Calu3 (cell line): ENCODE results near the gene NETO2. TPM values are rescaled to one million over a fixed set of nuclear protein-coding genes. Genes with fewer than 3 reads are reported as not detected.
"Not testable (repeated sequence)": the region's sequence is repeated elsewhere in the genome, so short reads cannot be mapped to it uniquely, and the experiment has no call there.

ENCODE experiments used
- Bru-seq: library from RNA; stranded (reverse); fragments of 400-500 nt; gene quantifications from one replicate; lab custom pipeline; 2021; lab: Mats Ljungman, UMichigan
- BruChase-seq, 2 experiments: library from RNA; stranded (reverse); fragments of 400-500 nt; gene quantifications; one replicate each; lab custom pipeline; 2021; lab: Mats Ljungman, UMichigan
- BruUV-seq: library from RNA; stranded (reverse); fragments of 400-500 nt; replicated peaks from 2 replicates; lab custom pipeline; 2021; lab: Mats Ljungman, UMichigan
- CTCF ChIA-PET: fragments of 300-600 bp; sonication (Branson Sonifier 250); formaldehyde crosslinking; loops from one replicate; lab custom pipeline; 2022; ENCODE audit warnings: antibody characterized with exemption; lab: Charles Lee
- DNase-seq: peaks from one replicate; pipeline ENCODE4 v3.0.0; 2022
- H3K27ac Mint-ChIP-seq: one replicate; pipeline ENCODE4 v1.8.0; 2022; ENCODE audit warnings: mixed read lengths; ENCODE audit not compliant: unreplicated experiment
- H3K27me3 Mint-ChIP-seq: one replicate; pipeline ENCODE4 v1.8.0; 2022; ENCODE audit warnings: mixed read lengths; ENCODE audit not compliant: unreplicated experiment
- H3K36me3 Mint-ChIP-seq: one replicate; pipeline ENCODE4 v1.8.0; 2022; ENCODE audit warnings: mild to moderate bottlenecking, moderate library complexity, mixed read lengths; ENCODE audit not compliant: insufficient read depth, unreplicated experiment
- H3K4me1 Mint-ChIP-seq: one replicate; pipeline ENCODE4 v1.8.0; 2022; ENCODE audit warnings: mild to moderate bottlenecking, low read depth, mixed read lengths; ENCODE audit not compliant: unreplicated experiment
- H3K4me3 Mint-ChIP-seq: one replicate; pipeline ENCODE4 v1.8.0; 2022; ENCODE audit warnings: mild to moderate bottlenecking, low read depth, moderate library complexity, mixed read lengths; ENCODE audit not compliant: unreplicated experiment
- H3K9me3 Mint-ChIP-seq: one replicate; pipeline ENCODE4 v1.8.0; 2022; ENCODE audit warnings: low read depth, mixed read lengths; ENCODE audit not compliant: unreplicated experiment
- intact Hi-C: fragments of 100-400 bp; cut with micrococcal nuclease; formaldehyde crosslinking; loops from one replicate; pipeline ENCODE4 v1.10.0; 2022; ENCODE audit not compliant: unreplicated experiment
- long read RNA-seq: library from polyadenylated mRNA; stranded (forward); transcript quantifications from one replicate; pipeline ENCODE4 v2.0.0, GENCODE V29; 2022
- total RNA-seq: library from RNA; stranded (reverse); gene quantifications from 2 replicates; pipeline ENCODE4 v1.2.3, GENCODE V29; 2022
- TF ChIP-seq, protein P1 (sequence below): fragments of 200-600 bp; IDR thresholded peaks from one replicate; pipeline ENCODE4 v1.8.0; 2022; ENCODE audit warnings: antibody characterized with exemption; ENCODE audit not compliant: unreplicated experiment

Gene NETO2
- total RNA-seq (75.8 and 83.5 TPM in 2 replicates), Bru-seq, nascent RNA (percentile 84 among the genes with signal in this experiment), BruChase-seq, experiment 1, labeled RNA remaining after a 6-hour chase (percentile 85 among the genes with signal in this experiment), BruChase-seq, experiment 2, labeled RNA remaining after a 2-hour chase (percentile 81 among the genes with signal in this experiment)
- long read RNA-seq, full-length matches to known transcripts = 88 of 225 reads
- long read RNA-seq, partial matches to known transcripts = 1 of 225 reads
- long read RNA-seq, other reads (novel, unspliced or antisense) = 136 of 225 reads

DNA sequence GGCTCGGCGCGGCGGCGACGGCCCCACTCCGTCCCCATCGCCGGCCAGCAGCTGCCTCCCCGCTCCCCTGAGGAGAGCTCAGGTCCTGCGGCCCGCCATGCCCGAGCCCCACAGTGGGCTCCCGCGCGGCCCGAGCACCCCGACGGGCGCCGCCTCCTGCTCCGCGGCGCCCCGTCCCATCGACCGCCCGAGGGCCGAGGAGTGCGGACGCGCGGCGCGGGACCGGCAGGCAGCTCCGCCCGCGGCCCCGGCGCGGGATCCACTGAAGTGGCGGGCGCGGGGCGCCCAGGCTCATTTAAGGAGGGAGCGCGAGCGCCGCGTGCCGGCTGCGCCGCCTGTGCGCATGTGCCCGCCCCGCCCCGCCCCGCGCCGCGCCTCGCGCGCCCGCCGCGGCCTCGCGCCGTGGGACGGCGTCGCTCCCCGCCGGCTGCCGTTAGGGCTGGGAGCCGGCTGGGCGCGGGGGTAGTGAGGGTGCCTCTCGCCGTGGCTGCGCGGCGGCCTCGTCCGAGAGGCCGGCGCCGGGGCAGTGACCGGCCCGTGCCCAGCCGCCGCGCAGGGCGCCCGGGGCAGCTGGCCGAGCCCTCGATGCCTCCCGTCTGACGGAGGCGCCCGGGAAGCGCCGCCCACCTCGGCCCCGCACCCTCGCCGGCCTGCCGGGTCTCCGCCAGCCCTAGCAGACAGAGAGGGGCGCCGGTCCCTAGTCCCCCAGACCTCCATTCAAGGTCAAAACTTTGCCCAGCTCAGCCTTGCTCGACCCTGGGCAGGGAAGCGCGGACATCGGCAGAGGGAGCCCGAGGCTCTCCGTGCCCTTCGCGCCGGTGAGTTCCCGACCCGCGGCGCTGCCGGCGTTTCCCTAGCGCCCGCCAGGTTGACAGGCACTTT is at the start of gene NETO2:
Gene NETO2, minus strand, starts transcription at position 269 of the 882 bp plus-strand sequence. CDS start 333 bp downstream, outside the sequence.
- Mint-ChIP-seq H3K9me3 (no peaks in the 10 kb centered on the region), H3K4me1 (peaks cover 24% of the 10 kb centered on the region), H3K27me3 (no peaks in the 10 kb centered on the region), H3K27ac (peak within 1 kb of the TSS; percentile 79), H3K4me3 (peak within 1 kb of the TSS; percentile 94), H3K36me3 (peaks cover 34% of the 10 kb centered on the region)
- TF ChIP-seq, protein P1, sequence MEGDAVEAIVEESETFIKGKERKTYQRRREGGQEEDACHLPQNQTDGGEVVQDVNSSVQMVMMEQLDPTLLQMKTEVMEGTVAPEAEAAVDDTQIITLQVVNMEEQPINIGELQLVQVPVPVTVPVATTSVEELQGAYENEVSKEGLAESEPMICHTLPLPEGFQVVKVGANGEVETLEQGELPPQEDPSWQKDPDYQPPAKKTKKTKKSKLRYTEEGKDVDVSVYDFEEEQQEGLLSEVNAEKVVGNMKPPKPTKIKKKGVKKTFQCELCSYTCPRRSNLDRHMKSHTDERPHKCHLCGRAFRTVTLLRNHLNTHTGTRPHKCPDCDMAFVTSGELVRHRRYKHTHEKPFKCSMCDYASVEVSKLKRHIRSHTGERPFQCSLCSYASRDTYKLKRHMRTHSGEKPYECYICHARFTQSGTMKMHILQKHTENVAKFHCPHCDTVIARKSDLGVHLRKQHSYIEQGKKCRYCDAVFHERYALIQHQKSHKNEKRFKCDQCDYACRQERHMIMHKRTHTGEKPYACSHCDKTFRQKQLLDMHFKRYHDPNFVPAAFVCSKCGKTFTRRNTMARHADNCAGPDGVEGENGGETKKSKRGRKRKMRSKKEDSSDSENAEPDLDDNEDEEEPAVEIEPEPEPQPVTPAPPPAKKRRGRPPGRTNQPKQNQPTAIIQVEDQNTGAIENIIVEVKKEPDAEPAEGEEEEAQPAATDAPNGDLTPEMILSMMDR = peak; percentile 60
- CTCF ChIA-PET = interaction anchor here (0.6 to 2.2 kb wide), 10 partner anchors 19 to 1021 kb away, joined by 3 to 17 read pairs (median 4); no protein-coding TSS in a partner anchor
- intact Hi-C loops = loop anchor here (1.0 to 10.0 kb wide), 7 partner anchors 107 to 1012 kb away; partner anchors contain the start of genes ITFG1 and PHKB
- peak; percentile 76 for DNase-seq
- BruUV-seq = no TSS peak

DNA sequence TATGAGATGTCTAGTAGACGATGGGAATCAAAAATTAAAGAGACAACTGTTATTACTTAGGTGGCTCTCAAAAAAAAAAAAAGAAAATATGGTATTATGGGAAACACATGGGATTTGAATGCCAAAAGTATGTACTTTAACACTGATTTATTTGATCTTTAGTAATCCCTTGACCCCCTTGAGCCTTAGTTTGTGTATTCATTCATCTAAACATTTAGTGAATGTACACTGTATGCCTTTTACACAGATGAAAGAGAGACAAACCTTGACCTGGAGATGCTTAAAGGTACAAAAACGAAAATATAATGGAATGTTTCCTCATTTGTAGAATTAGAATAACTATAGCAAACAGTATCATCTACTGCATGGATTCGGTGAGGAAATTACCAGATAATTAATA is 38.6 kb upstream of the NETO2 start:
- Mint-ChIP-seq H3K4me1 (no peaks in the 10 kb centered on the region), H3K36me3 (peaks cover 5% of the 10 kb centered on the region), H3K27me3 (no peaks in the 10 kb centered on the region), H3K9me3 (no peaks in the 10 kb centered on the region), H3K27ac (no peak overlapping the region), H3K4me3 (no peak overlapping the region)
- CTCF ChIA-PET = no interaction called here
- DNase-seq = no peak
- intact Hi-C loops = no loop called here
- TF ChIP-seq, protein P1 = no peak
- no TSS peak for BruUV-seq

- CTCF ChIA-PET, BruUV-seq, intact Hi-C loops, H3K9me3 Mint-ChIP-seq, H3K36me3 Mint-ChIP-seq, H3K27ac Mint-ChIP-seq, H3K4me1 Mint-ChIP-seq, DNase-seq, H3K27me3 Mint-ChIP-seq, H3K4me3 Mint-ChIP-seq: not testable (repeated sequence)
Measured at GRCh38 chr16:47181066-47181465, 37.3 kb upstream of the NETO2 start.

- TF ChIP-seq, protein P1 = no peak
- CTCF ChIA-PET = no interaction called here
- no peaks in the 10 kb centered on the region for H3K9me3 Mint-ChIP-seq
- DNase-seq = no peak
- peaks cover 5% of the 10 kb centered on the region for H3K36me3 Mint-ChIP-seq
- intact Hi-C loops = no loop called here
- H3K27ac Mint-ChIP-seq = no peak overlapping the region
- H3K27me3 Mint-ChIP-seq = no peaks in the 10 kb centered on the region
- no TSS peak for BruUV-seq
- H3K4me3 Mint-ChIP-seq = no peak overlapping the region
- no peaks in the 10 kb centered on the region for H3K4me1 Mint-ChIP-seq
Measured at GRCh38 chr16:47180073-47180472, 36.3 kb upstream of the NETO2 start.
